ENCODE measurements around the gene RUNX1.

The RUNX1 gene

DNA sequence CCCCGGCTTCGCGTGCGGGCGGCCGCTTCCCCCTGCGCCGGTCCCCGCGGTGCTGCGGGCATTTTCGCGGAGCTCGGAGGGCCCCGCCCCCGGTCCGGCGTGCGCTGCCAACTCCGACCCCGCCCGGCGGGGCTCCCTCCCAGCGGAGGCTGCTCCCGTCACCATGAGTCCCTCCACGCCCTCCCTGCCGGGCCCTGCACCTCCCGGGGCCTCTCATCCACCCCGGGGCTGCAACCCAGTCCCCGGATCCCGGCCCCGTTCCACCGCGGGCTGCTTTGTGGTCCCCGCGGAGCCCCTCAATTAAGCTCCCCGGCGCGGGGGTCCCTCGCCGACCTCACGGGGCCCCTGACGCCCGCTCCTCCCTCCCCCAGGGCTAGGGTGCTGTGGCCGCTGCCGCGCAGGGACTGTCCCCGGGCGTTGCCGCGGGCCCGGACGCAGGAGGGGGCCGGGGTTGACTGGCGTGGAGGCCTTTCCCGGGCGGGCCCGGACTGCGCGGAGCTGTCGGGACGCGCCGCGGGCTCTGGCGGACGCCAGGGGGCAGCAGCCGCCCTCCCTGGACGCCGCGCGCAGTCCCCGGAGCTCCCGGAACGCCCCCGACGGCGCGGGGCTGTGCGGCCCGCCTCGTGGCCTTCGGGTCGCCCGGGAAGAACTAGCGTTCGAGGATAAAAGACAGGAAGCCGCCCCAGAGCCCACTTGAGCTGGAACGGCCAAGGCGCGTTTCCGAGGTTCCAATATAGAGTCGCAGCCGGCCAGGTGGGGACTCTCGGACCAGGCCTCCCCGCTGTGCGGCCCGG, 159.2 kb downstream of the RUNX1 start:
- peak; percentile 92 for DNase-seq

DNA sequence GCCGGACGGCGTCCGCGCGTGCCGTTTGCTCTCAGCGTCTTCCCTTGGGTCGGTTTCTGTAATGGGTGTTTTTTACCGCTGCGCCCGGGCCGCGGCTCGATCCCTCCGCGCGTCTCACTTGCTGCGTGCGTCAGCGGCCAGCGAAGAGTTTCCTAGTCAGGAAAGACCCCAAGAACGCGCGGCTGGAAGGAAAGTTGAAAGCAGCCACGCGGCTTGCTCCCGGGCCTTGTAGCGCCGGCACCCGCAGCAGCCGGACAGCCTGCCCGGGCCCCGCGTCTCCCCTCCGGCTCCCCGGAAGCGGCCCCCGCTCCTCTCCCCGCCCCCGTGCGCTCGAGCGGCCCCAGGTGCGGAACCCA, 159.8 kb downstream of the RUNX1 start:
- DNase-seq, result peak; percentile 90

- DNase-seq, result peak; percentile 95
Measured at GRCh38 chr21:34888569-34889319, 160.4 kb downstream of the RUNX1 start.

GRCh38 chr21:34887725-34888568, 161.2 kb downstream of the RUNX1 start:
- DNase-seq, result peak; percentile 81

- DNase-seq, result no peak
Measured at GRCh38 chr21:34887105-34887442, 162.0 kb downstream of the RUNX1 start.

DNA sequence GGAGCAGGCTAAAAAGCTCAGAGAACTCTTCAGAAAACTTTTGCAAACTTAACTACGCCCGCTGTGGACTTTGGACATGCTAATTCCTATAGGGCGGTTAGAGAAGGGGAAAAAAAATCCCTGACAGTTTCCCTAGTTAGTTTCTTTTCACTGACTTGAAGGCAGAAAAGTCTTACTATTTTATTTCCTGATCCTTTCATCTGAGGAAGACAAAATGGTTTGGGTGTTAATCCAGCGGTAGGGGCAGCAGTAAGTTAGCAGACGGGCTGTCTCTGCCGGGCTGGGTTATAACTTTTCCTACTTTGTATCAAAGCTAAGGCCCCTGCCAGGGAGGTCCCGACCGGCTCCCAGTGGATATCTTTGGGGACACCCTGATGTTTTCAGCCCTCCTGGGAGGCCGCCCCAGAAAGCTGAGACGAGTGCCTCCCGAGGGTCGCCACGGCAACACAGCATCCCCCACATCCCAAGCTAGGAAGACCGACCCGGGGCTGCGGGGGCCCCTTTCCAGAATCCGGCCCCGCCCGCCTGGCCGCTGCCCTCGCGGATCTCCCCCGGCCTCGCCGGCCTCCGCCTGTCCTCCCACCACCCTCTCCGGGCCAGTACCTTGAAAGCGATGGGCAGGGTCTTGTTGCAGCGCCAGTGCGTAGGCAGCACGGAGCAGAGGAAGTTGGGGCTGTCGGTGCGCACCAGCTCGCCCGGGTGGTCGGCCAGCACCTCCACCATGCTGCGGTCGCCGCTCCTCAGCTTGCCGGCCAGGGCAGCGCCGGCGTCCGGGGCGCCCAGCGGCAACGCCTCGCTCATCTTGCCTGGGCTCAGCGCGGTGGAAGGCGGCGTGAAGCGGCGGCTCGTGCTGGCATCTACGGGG, 162.6 kb downstream of the RUNX1 start:
- DNase-seq, result peak; percentile 79

- DNase-seq, result no peak
Measured at GRCh38 chr21:34885626-34886239, 163.4 kb downstream of the RUNX1 start.

DNA sequence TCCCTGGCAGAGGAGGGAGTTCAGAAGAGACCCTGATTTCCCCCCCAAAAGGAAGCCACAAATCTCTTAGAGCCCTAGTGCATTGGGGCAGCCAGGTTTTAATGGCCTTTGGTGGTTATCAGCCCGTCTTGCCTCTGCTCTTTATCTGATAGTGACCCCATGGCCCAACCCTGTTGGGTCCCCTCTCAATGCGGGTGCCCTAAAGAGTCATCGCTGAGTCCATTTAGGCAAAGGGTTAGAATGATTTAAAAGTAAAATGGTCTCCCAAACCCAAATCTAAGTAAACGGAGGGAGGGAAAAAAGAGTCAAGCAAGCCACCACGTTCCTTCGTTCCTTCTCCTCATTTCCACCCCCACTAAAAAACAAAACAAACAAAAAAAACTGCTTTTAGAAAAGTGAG, 164.0 kb downstream of the RUNX1 start:
- DNase-seq, result peak; percentile 48

GRCh38 chr21:34884346-34884929, 164.7 kb downstream of the RUNX1 start:
- DNase-seq, result no peak

DNA sequence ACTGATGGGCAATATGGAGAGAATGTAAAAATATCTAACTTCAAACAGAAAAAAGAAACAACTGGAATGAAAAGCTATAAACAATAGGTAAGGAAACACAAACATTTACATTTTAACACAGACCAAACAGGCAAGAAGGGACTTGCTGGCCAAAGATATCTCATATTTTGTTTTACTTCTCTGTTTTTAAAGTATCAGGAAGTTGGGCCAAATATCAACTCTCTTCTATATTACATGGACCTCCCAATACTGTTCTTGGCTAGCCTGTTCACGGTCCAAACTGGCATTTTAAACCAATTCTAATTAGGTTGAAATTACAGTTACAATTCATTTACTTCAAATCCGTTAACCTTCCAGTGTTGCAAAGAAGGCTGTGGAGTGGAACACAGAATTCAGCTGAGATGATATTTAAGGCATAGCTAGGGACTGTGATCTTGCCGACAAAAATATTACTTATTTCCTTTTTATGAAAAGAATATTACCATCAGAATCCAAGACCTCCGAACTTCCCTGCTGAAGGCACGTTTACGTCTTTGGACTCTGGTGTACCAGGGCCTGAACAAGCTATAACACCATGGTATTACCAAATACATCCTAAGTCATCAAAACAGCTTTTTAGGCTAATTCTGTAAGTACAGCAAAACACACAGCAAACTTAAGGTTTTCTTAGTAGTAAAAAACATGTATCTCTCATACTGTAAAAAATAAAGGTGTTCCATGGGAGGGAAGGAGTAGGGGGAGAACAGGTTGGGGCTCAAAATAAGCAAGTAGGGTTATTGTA, 165.4 kb downstream of the RUNX1 start:
- no peak for DNase-seq

DNA sequence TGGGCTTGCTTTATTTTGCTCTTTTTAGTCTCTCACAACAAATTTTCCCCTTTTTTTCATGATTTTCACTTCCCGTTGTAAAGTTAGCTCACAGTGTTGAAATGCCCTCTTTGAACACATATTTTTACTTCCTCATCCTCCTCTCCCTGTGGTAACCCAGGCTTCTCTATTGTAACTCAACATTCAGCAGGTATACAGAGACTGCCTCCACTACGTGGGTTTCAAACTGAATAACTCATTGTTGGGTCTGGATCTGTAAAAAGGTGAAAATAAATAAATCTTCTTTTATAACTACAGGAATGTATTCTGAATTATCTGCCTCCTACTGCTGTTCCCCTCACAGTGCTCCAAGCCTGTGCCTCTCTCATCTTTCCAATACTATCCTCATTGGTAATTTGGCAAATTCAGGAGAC, 166.4 kb downstream of the RUNX1 start:
- DNase-seq, result no peak

DNA sequence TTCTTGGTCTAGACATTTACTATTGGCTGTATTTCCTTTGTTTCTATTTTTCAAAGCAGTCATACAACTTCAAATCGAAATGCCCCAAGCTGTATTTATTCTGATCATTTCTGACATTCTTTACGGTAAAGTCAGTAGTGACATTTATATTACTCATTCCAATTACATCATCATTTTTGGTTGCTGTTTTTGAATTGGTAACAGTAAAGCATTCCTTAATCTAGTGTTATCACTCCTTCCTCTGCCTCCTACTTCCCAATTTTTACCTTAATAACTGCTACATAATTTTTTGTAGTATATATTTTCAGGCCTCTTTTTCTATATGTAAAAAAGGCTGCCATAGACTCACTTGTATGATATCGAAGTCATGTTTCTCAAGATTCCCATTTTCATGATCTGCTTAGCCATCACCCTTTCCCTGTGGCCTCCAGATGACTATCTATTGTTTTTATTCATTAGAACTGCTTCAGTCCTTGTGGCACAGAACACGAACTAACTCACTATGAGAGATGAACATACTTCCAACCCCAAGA, 167.2 kb downstream of the RUNX1 start:
- no peak for DNase-seq

GRCh38 chr21:34881421-34881820, 167.7 kb downstream of the RUNX1 start:
- no peak for DNase-seq

DNA sequence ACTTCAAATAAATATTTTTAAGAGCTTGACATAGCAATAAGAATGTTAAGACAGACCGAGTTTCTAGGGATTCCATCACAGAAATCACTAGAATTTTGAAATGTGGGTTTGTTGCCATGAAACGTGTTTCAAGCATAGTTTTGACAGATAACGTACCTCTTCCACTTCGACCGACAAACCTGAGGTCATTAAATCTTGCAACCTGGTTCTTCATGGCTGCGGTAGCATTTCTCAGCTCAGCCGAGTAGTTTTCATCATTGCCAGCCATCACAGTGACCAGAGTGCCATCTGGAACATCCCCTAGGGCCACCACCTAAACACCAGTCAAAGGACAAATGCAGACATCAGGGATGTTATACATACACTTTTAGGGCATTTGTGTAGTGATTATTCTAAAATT, 168.7 kb downstream of the RUNX1 start:
- no peak for DNase-seq

DNA sequence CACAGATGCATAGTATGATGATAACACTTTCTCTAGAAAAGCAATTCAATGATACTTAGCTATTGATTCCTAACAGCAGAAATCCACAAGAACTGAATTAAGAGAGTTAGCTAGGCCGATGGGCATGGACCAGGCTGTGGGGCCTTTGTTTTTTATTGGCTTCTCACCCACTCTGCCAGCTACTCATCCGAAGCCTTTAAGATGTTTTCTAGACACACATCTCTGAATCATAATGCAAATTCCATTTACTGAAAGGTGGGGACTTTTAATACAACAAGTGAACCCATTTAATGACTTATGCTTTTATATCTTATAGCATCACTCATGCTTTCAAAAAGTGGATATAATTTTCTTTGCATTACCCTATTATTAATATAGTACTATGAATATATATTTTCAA, 170.2 kb downstream of the RUNX1 start:
- no peak for DNase-seq

DNA sequence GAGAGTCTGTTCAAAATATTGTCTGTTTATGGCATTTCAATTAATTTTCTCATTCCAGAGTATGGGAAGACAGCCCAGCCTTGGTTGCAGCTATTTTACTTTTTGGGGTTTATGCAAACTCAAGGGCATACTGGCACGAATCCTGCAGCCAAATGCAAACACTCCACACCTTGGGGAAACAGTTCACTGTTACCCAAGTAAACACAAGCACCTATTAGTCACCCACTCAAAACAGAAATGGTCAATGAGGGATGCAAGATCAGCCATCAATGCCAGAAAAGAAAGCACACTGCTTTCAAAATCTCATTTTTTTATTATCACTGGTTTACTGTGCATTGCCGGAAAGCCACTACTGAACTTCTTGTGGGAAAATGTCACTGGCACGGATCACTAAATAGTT, 170.6 kb downstream of the RUNX1 start:
- no peak for DNase-seq

DNA sequence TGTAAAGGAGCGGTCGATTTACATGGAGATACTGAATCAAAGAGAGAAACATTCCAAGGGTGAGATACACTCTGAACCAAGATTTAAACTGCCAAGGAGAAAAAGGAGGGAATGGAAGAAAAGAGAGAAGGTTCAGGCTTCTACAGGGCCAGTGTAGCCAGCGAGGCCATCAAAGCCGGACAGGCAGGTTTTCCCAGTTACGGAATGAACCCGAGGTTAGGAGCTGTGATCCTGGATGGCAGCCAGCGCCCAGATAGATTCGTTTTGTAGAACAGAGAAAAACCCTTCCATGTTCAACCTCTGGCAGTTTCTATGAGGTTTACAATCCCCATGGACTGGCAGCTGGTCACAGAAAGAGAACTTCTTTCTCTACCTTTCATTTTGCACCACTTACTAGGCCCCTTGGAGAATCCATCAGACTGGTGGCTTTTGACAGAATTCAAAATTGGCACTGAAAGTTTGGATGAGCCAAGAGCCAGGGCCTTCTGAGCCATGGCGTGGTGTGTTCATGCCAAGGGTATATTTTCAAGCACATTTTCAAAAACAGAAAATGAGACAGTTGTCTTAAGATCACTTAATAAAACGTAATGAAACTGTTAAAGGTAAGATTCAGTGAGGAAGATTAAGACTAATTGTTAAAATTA, 171.5 kb downstream of the RUNX1 start:
- DNase-seq, result no peak

DNA sequence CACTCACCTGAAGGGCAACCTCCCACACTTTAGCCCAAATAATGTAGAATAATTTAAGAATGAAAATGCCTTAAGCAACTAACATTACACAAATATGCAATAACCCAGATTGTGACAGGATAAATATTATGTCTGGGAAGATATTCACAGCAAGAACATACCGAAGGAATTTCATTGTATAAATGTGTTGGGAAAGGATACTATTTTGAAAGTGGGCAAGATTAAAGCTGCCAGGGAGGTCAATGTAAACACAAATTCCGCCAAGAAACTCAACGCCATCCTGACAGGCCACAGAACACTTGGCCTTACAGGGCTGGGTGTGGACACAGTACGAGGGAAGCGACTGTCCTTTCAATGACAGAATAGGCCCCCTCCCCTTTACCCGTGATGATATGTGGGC, 173.3 kb downstream of the RUNX1 start:
- DNase-seq, result no peak

GRCh38 chr21:34874684-34875513, 174.2 kb downstream of the RUNX1 start:
- DNase-seq, result no peak

Data from eye (tissue), 1 donor.